ENCODE data around the gene SPPL2C. TPM values are rescaled to one million over a fixed set of nuclear protein-coding genes. Genes with fewer than 3 reads are reported as not detected.

SPPL2C gene
- total RNA-seq, 1 experiment from 2014 or later: not detected

GRCh38 chr17:45833920-45834319, 10.8 kb upstream of the SPPL2C start:
- no peaks in the 10 kb centered on the region for H3K9me3 ChIP-seq (ENCODE audit: low read depth, low read length, poor library complexity, severe bottlenecking)
- POLR2A ChIA-PET (ENCODE audit: low non-redundant PET): no interaction called here

GRCh38 chr17:45834471-45835396, 9.9 kb upstream of the SPPL2C start:
- Histone ChIP-seq H3K9me3 (ENCODE audit: low read depth, low read length, poor library complexity, severe bottlenecking) (no peaks in the 10 kb centered on the region), H3K4me1 (ENCODE audit: insufficient read depth, low read length, poor library complexity, severe bottlenecking) (no peaks in the 10 kb centered on the region), H3K27me3 (replicated peaks; ENCODE audit: insufficient read depth, low read depth, low read length, poor library complexity) (no peaks in the 10 kb centered on the region), H3K36me3 (ENCODE audit: insufficient read depth, low read length, poor library complexity, severe bottlenecking) (no peaks in the 10 kb centered on the region), H3K27ac (ENCODE audit: low read depth, low read length, poor library complexity, severe bottlenecking) (no peak overlapping the region), H3K4me3 (ENCODE audit: low read depth, low read length, poor library complexity, severe bottlenecking) (no peak overlapping the region)
- ChIA-PET POLR2A (ENCODE audit: low non-redundant PET) (no interaction called here), CTCF (no interaction called here)
- TF ChIP-seq EZH2 (IDR thresholded peaks at IDR 0.05; ENCODE audit: borderline replicate concordance, low read depth, low read length, poor library complexity, severe bottlenecking): no peak
- TF ChIP-seq CTCF (conservative IDR thresholded peaks at IDR 0.05; ENCODE audit: low read depth, low read length): no peak
- no TSS peak for BruUV-seq (replicated peaks)
- no peak for DNase-seq (ENCODE audit: low spot score)
- intact Hi-C loops (cut with micrococcal nuclease; ENCODE audit: unreplicated experiment): no loop called here

More at GRCh38 chr17:45833920-45834319, 10.8 kb upstream of the SPPL2C start:
- no peaks in the 10 kb centered on the region for H3K4me1 ChIP-seq (ENCODE audit: insufficient read depth, low read length, poor library complexity, severe bottlenecking)
- H3K27ac ChIP-seq (ENCODE audit: low read depth, low read length, poor library complexity, severe bottlenecking): no peak overlapping the region
- no peak for DNase-seq (ENCODE audit: low spot score)
- no TSS peak for BruUV-seq (replicated peaks)
- no peaks in the 10 kb centered on the region for H3K27me3 ChIP-seq (replicated peaks; ENCODE audit: insufficient read depth, low read depth, low read length, poor library complexity)
- intact Hi-C loops (cut with micrococcal nuclease; ENCODE audit: unreplicated experiment): no loop called here
- TF ChIP-seq CTCF (conservative IDR thresholded peaks at IDR 0.05; ENCODE audit: low read depth, low read length): no peak
- no peak for TF ChIP-seq EZH2 (IDR thresholded peaks at IDR 0.05; ENCODE audit: borderline replicate concordance, low read depth, low read length, poor library complexity, severe bottlenecking)
- H3K4me3 ChIP-seq (ENCODE audit: low read depth, low read length, poor library complexity, severe bottlenecking): no peak overlapping the region
- H3K36me3 ChIP-seq (ENCODE audit: insufficient read depth, low read length, poor library complexity, severe bottlenecking): no peaks in the 10 kb centered on the region
- CTCF ChIA-PET: no interaction called here

- POLR2A ChIA-PET (ENCODE audit: low non-redundant PET): no interaction called here
- no TSS peak for BruUV-seq (replicated peaks)
- no peaks in the 10 kb centered on the region for H3K27me3 ChIP-seq (replicated peaks; ENCODE audit: insufficient read depth, low read depth, low read length, poor library complexity)
- intact Hi-C loops (cut with micrococcal nuclease; ENCODE audit: unreplicated experiment): no loop called here
- no peak overlapping the region for H3K4me3 ChIP-seq (ENCODE audit: low read depth, low read length, poor library complexity, severe bottlenecking)
- H3K36me3 ChIP-seq (ENCODE audit: insufficient read depth, low read length, poor library complexity, severe bottlenecking): no peaks in the 10 kb centered on the region
- CTCF ChIA-PET: no interaction called here
- no peak for TF ChIP-seq CTCF (conservative IDR thresholded peaks at IDR 0.05; ENCODE audit: low read depth, low read length)
- TF ChIP-seq EZH2 (IDR thresholded peaks at IDR 0.05; ENCODE audit: borderline replicate concordance, low read depth, low read length, poor library complexity, severe bottlenecking): no peak
- H3K27ac ChIP-seq (ENCODE audit: low read depth, low read length, poor library complexity, severe bottlenecking): no peak overlapping the region
- no peaks in the 10 kb centered on the region for H3K4me1 ChIP-seq (ENCODE audit: insufficient read depth, low read length, poor library complexity, severe bottlenecking)
- H3K9me3 ChIP-seq (ENCODE audit: low read depth, low read length, poor library complexity, severe bottlenecking): no peaks in the 10 kb centered on the region
- no peak for DNase-seq (ENCODE audit: low spot score)
These were observed 9.2 kb upstream of the SPPL2C start for GRCh38 chr17:45835481-45835880.
